Measurements from ENCODE around the gene RAB4A.
A peak's percentile ranks its signal among the peaks of the same experiment; 100 is the strongest.

Gene RAB4A

GRCh38 chr1:229328598-229329362 is 57.9 kb downstream of the RAB4A start:
- no peak for DNase-seq (ENCODE audit: low read depth)

DNA sequence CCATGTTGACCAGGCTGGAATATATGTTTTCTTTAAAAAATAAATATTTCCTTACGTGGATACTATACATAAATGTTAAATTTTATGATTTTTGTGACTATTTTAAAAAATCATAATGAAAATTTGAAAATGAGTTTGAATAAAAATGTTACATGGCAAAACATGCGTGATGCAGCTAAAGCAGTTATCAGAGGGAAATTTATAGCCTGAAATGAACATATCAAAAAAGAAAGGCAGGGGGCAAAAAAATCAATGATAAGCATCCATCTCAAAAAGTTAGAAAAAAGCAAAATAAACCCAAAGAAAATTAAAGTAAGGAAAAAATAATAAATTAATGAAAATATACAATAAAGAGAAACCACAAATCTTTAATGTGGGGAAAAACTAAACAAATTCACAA is 63.4 kb downstream of the RAB4A start:
- no peak for DNase-seq (ENCODE audit: low read depth)
- no peak overlapping the region for H3K4me3 ChIP-seq (ENCODE audit: low read depth, low read length)
- TF ChIP-seq CTCF (IDR thresholded peaks at IDR 0.05; ENCODE audit: low read depth, low read length) (no peak), POLR2A (IDR thresholded peaks at IDR 0.05; ENCODE audit: extremely low read depth, insufficient read length) (no peak), MYC (IDR thresholded peaks at IDR 0.05; ENCODE audit: low read depth, low read length) (no peak)
- TF ChIP-seq, protein P1, sequence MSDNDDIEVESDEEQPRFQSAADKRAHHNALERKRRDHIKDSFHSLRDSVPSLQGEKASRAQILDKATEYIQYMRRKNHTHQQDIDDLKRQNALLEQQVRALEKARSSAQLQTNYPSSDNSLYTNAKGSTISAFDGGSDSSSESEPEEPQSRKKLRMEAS (IDR thresholded peaks at IDR 0.05; ENCODE audit: low read depth, low read length) = no peak

More at GRCh38 chr1:229328598-229329362, 57.9 kb downstream of the RAB4A start:
- no peak overlapping the region for H3K4me3 ChIP-seq (ENCODE audit: low read depth, low read length)
- TF ChIP-seq, protein P1 (IDR thresholded peaks at IDR 0.05; ENCODE audit: low read depth, low read length) = no peak
- TF ChIP-seq POLR2A (IDR thresholded peaks at IDR 0.05; ENCODE audit: extremely low read depth, insufficient read length) (no peak), CTCF (IDR thresholded peaks at IDR 0.05; ENCODE audit: low read depth, low read length) (no peak), MYC (IDR thresholded peaks at IDR 0.05; ENCODE audit: low read depth, low read length) (no peak)

GRCh38 chr1:229334716-229335115 is 63.8 kb downstream of the RAB4A start:
- H3K4me3 ChIP-seq (ENCODE audit: low read depth, low read length) = no peak overlapping the region
- no peak for TF ChIP-seq MYC (IDR thresholded peaks at IDR 0.05; ENCODE audit: low read depth, low read length)
- TF ChIP-seq, protein P1 (IDR thresholded peaks at IDR 0.05; ENCODE audit: low read depth, low read length) = no peak
- TF ChIP-seq CTCF (IDR thresholded peaks at IDR 0.05; ENCODE audit: low read depth, low read length) = no peak
- TF ChIP-seq POLR2A (IDR thresholded peaks at IDR 0.05; ENCODE audit: extremely low read depth, insufficient read length) = no peak
- no peak for DNase-seq (ENCODE audit: low read depth)

- TF ChIP-seq, protein P1 (IDR thresholded peaks at IDR 0.05; ENCODE audit: low read depth, low read length) = no peak
- no peak for TF ChIP-seq POLR2A (IDR thresholded peaks at IDR 0.05; ENCODE audit: extremely low read depth, insufficient read length)
- no peak for TF ChIP-seq MYC (IDR thresholded peaks at IDR 0.05; ENCODE audit: low read depth, low read length)
- no peak for TF ChIP-seq CTCF (IDR thresholded peaks at IDR 0.05; ENCODE audit: low read depth, low read length)
- no peak for DNase-seq (ENCODE audit: low read depth)
- H3K4me3 ChIP-seq (ENCODE audit: low read depth, low read length) = no peak overlapping the region
These were observed 65.4 kb downstream of the RAB4A start for GRCh38 chr1:229336345-229336744.

- no peak for DNase-seq (ENCODE audit: low read depth)
- no peak for TF ChIP-seq POLR2A (IDR thresholded peaks at IDR 0.05; ENCODE audit: extremely low read depth, insufficient read length)
- TF ChIP-seq, protein P1 (IDR thresholded peaks at IDR 0.05; ENCODE audit: low read depth, low read length) = no peak
- TF ChIP-seq CTCF (IDR thresholded peaks at IDR 0.05; ENCODE audit: low read depth, low read length) = no peak
- TF ChIP-seq MYC (IDR thresholded peaks at IDR 0.05; ENCODE audit: low read depth, low read length) = no peak
- H3K4me3 ChIP-seq (ENCODE audit: low read depth, low read length) = peak overlapping the region; percentile 32
These were observed 68.2 kb downstream of the RAB4A start for GRCh38 chr1:229339086-229339485.
